SU-DHL-6 (cell line): Measurements from ENCODE around the gene PI16.

Source experiments
- CTCF ChIP-seq: fragments of 200-600 bp; sonication (generic); IDR thresholded peaks from one replicate; pipeline ENCODE4 v1.5.1; 2017; ENCODE audit warnings: antibody characterized with exemption, mild to moderate bottlenecking, low read length, moderate library complexity; ENCODE audit not compliant: insufficient read depth, poor library complexity, severe bottlenecking
- EZH2phosphoT487 ChIP-seq: fragments of 200-600 bp; sonication (generic), shearing (Covaris generic); conservative IDR thresholded peaks from 2 replicates; pipeline ENCODE4 v1.6.1; 2018; ENCODE audit warnings: mild to moderate bottlenecking, antibody characterized with exemption, low read length, moderate library complexity, mixed read lengths

- no peak for TF ChIP-seq CTCF
- no peak for TF ChIP-seq EZH2phosphoT487
Measured at GRCh38 chr6:36969988-36970891, 15.7 kb downstream of the PI16 start.
